Non-pigmented ciliary epithelial cell (primary cell): ENCODE results near the gene MYOF.
A peak's percentile ranks its signal among the peaks of the same experiment; 100 is the strongest.
"Not testable (repeated sequence)": the region's sequence is repeated elsewhere in the genome, so short reads cannot be mapped to it uniquely, and the experiment has no call there.

ENCODE experiments used
- DNase-seq: peaks from one replicate; pipeline ENCODE4 v3.0.0-alpha.2; 2010; ENCODE audit warnings: low read depth

MYOF gene

GRCh38 chr10:93481637-93482144 is 443 bp downstream of the MYOF start:
- DNase-seq: no peak

GRCh38 chr10:93478873-93479272 is 3.3 kb downstream of the MYOF start:
- no peak for DNase-seq

- no peak for DNase-seq
Observed at GRCh38 chr10:93476756-93477155, 5.4 kb downstream of the MYOF start.

GRCh38 chr10:93475871-93476270 is 6.3 kb downstream of the MYOF start:
- DNase-seq: no peak

GRCh38 chr10:93475227-93475626 is 6.9 kb downstream of the MYOF start:
- DNase-seq: no peak

- no peak for DNase-seq
Observed at GRCh38 chr10:93473804-93474472, 8.2 kb downstream of the MYOF start.

- DNase-seq: no peak
Observed at GRCh38 chr10:93473161-93473560, 9.0 kb downstream of the MYOF start.

GRCh38 chr10:93471110-93471651 is 11.0 kb downstream of the MYOF start:
- peak; percentile 91 for DNase-seq

GRCh38 chr10:93469454-93469853 is 12.7 kb downstream of the MYOF start:
- no peak for DNase-seq

- peak; percentile 81 for DNase-seq
Observed at GRCh38 chr10:93468461-93469213, 13.5 kb downstream of the MYOF start.

GRCh38 chr10:93467635-93468034 is 14.5 kb downstream of the MYOF start:
- DNase-seq: not testable (repeated sequence)

- peak; percentile 75 for DNase-seq
Observed at GRCh38 chr10:93465806-93466675, 16.1 kb downstream of the MYOF start.

- no peak for DNase-seq
Observed at GRCh38 chr10:93464776-93465388, 17.3 kb downstream of the MYOF start.

- DNase-seq: no peak
Observed at GRCh38 chr10:93463723-93464476, 18.2 kb downstream of the MYOF start.

- no peak for DNase-seq
Observed at GRCh38 chr10:93462881-93463280, 19.3 kb downstream of the MYOF start.

- DNase-seq: no peak
Observed at GRCh38 chr10:93462371-93462770, 19.8 kb downstream of the MYOF start.

- peak; percentile 54 for DNase-seq
Observed at GRCh38 chr10:93461807-93462178, 20.3 kb downstream of the MYOF start.

- DNase-seq: no peak
Observed at GRCh38 chr10:93461109-93461806, 20.9 kb downstream of the MYOF start.

GRCh38 chr10:93459466-93459865 is 22.7 kb downstream of the MYOF start:
- DNase-seq: no peak

- peak; percentile 100 for DNase-seq
Observed at GRCh38 chr10:93458821-93459257, 23.3 kb downstream of the MYOF start.
